Vagina (tissue), 2 donors: ENCODE results near the gene TRAPPC2L. TPM values are rescaled to one million over a fixed set of nuclear protein-coding genes. Genes with fewer than 3 reads are reported as not detected.

ENCODE experiments used
- DNase-seq, 2 donors: peaks; one replicate each; pipeline ENCODE4 v3.0.0-alpha.2; 2017; ENCODE audit errors: extremely low spot score in 2 of 2
- H3K27ac ChIP-seq: fragments of 200-600 bp; sonication (generic); one replicate; pipeline ENCODE4 v1.5.1; 2019
- H3K27me3 ChIP-seq: fragments of 200-600 bp; sonication (generic); one replicate; pipeline ENCODE4 v1.5.1; 2019
- H3K36me3 ChIP-seq, 2 donors: fragments of 200-600 bp; sonication (generic); one replicate each; pipeline ENCODE4 v1.5.1; 2017 to 2019
- H3K4me1 ChIP-seq: fragments of 200-600 bp; sonication (generic); one replicate; pipeline ENCODE4 v1.5.1; 2019
- H3K4me3 ChIP-seq, 2 donors: fragments of 200-600 bp; sonication (generic); 1 replicate in 1 of 2; 2 replicates in 1 of 2; pipeline ENCODE4 v1.5.1; 2016 to 2019
- H3K9me3 ChIP-seq: fragments of 200-600 bp; sonication (generic); one replicate; pipeline ENCODE4 v1.5.1; 2019
- CTCF ChIP-seq, 3 experiments: fragments of 450-650 bp in 2 of 3; fragments of 200-600 bp in 1 of 3; sonication (generic) in 1 of 3; IDR thresholded peaks; one replicate each; pipeline ENCODE4 v1.5.1; 2017 to 2019; ENCODE audit warnings: antibody characterized with exemption in 3 of 3, mild to moderate bottlenecking in 2 of 3, moderate library complexity in 2 of 3
- POLR2A ChIP-seq, 2 donors: fragments of 450-650 bp; IDR thresholded peaks; one replicate each; pipeline ENCODE4 v1.6.1; 2017; ENCODE audit warnings: antibody characterized with exemption in 2 of 2, mild to moderate bottlenecking in 2 of 2, moderate library complexity in 2 of 2
- POLR2AphosphoS5 ChIP-seq, 2 donors: sonication (generic); formaldehyde crosslinking; IDR thresholded peaks; one replicate each; pipeline ENCODE4 v1.9.0; 2017; ENCODE audit warnings: antibody characterized with exemption in 2 of 2, mild to moderate bottlenecking in 2 of 2, low read depth in 1 of 2; ENCODE audit not compliant: insufficient read depth in 1 of 2
- intact Hi-C: fragments of 100-400 bp; cut with DNase I; formaldehyde crosslinking; loops from one replicate; pipeline ENCODE4 v1.15.1; 2023
- total RNA-seq: library from RNA; depleted of rRNA; stranded (reverse); fragments of >200 nt; gene quantifications from one replicate; pipeline ENCODE4 v1.2.3, GENCODE V29; 2016

TRAPPC2L gene
- total RNA-seq, 1 donor from 2014 or later = 50.8 TPM

- DNase-seq = no peak
- intact Hi-C loops = no loop called here
- Histone ChIP-seq H3K36me3 (no peaks in the 10 kb centered on the region), H3K27me3 (no peaks in the 10 kb centered on the region), H3K4me1 (no peaks in the 10 kb centered on the region), H3K4me3 (no peak overlapping the region), H3K27ac (no peak overlapping the region), H3K9me3 (no peaks in the 10 kb centered on the region)
- TF ChIP-seq POLR2A (IDR thresholded peaks at IDR 0.05) (no peak), CTCF (IDR thresholded peaks at IDR 0.05) (no peak), POLR2AphosphoS5 (IDR thresholded peaks at IDR 0.05; ENCODE audit: insufficient read depth in 1 of 2, low read depth in 1 of 2) (no peak)
Measured at GRCh38 chr16:88905563-88905962, 48.6 kb downstream of the TRAPPC2L start.

DNA sequence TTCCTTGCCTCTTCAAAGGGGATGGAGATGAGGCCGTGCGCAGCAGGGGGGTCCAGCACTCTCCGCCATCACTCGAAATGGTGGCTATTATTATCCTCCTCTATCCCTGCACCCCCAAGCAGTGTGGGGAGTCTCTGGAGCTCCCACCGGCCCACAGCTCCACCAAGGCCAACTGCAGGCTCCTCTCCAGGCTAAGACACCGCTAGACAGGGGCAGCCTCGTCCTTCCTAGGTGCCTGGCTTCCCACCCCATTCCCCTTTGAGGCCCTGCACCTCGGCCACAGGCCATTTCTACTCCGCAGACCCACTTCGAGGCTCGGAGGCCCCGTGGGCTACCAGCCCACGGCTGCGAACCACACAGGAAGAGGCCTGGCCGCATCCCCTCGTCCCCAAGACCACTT lies 49.1 kb downstream of the TRAPPC2L start:
- TF ChIP-seq POLR2A (IDR thresholded peaks at IDR 0.05) (no peak), CTCF (IDR thresholded peaks at IDR 0.05) (no peak), POLR2AphosphoS5 (IDR thresholded peaks at IDR 0.05; ENCODE audit: insufficient read depth in 1 of 2, low read depth in 1 of 2) (no peak)
- Histone ChIP-seq H3K36me3 (no peaks in the 10 kb centered on the region), H3K27me3 (no peaks in the 10 kb centered on the region), H3K27ac (no peak overlapping the region), H3K4me3 (no peak overlapping the region), H3K9me3 (no peaks in the 10 kb centered on the region), H3K4me1 (no peaks in the 10 kb centered on the region)
- DNase-seq = no peak
- intact Hi-C loops = no loop called here

DNA sequence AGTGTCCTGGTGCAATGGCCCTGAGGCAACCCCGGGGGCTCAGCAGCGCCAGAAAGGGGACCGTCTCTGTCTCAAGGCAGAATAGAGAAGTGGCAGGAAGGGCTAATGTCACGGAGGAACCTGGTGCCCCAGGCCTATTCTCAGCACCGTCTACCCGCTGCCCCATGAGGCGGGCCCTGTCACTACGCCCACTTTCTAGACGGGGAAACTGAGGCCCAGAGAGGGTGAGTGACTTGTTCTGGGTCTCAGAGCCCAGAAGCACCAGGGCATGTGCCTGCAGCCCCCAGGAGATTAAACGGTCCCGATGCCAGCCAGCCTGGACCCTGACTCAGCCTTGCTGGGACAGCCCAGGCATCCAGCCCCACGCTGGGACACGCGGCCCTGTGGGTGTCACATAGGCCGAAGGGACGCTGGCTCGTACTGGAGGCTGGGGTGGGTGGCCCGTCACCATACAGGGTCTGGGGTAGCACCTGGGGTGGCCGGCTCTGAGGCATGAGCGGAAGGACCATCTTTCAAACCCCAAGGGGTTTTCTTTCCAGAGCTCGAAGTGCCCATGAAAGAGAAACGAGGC lies 49.7 kb downstream of the TRAPPC2L start:
- no peaks in the 10 kb centered on the region for H3K9me3 ChIP-seq
- DNase-seq = no peak
- no peak overlapping the region for H3K4me3 ChIP-seq
- TF ChIP-seq POLR2AphosphoS5 (IDR thresholded peaks at IDR 0.05; ENCODE audit: insufficient read depth in 1 of 2, low read depth in 1 of 2) (no peak), CTCF (IDR thresholded peaks at IDR 0.05) (no peak), POLR2A (IDR thresholded peaks at IDR 0.05) (no peak)
- no peaks in the 10 kb centered on the region for H3K36me3 ChIP-seq
- H3K4me1 ChIP-seq = no peaks in the 10 kb centered on the region
- H3K27me3 ChIP-seq = no peaks in the 10 kb centered on the region
- no peak overlapping the region for H3K27ac ChIP-seq
- intact Hi-C loops = no loop called here

DNA sequence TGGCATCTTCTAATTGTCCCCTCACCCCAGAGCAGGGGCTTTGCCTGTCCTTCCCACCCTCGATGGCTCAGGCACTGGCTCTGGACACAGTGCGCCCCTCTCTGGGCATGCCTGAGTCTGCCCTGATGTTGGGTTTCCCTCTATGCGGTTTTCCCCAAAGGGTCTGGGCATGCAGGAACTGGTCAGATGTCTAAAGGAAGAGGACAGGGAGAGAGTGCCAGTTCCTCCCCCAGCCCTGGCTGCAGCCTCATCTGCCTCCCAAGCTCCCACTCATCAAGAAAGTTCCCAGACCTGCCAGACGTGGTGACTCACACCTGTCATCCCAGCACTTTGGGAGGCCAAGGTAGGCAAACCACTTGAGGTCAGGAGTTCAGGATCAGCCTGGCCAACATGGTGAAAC lies 50.8 kb downstream of the TRAPPC2L start:
- H3K27ac ChIP-seq = no peak overlapping the region
- no peaks in the 10 kb centered on the region for H3K27me3 ChIP-seq
- TF ChIP-seq CTCF (IDR thresholded peaks at IDR 0.05) (no peak), POLR2AphosphoS5 (IDR thresholded peaks at IDR 0.05; ENCODE audit: insufficient read depth in 1 of 2, low read depth in 1 of 2) (no peak), POLR2A (IDR thresholded peaks at IDR 0.05) (no peak)
- intact Hi-C loops = no loop called here
- H3K36me3 ChIP-seq = no peaks in the 10 kb centered on the region
- no peaks in the 10 kb centered on the region for H3K4me1 ChIP-seq
- DNase-seq = no peak
- no peaks in the 10 kb centered on the region for H3K9me3 ChIP-seq
- H3K4me3 ChIP-seq = no peak overlapping the region

- TF ChIP-seq POLR2AphosphoS5 (IDR thresholded peaks at IDR 0.05; ENCODE audit: insufficient read depth in 1 of 2, low read depth in 1 of 2) (no peak), CTCF (IDR thresholded peaks at IDR 0.05) (no peak), POLR2A (IDR thresholded peaks at IDR 0.05) (no peak)
- Histone ChIP-seq H3K4me3 (no peak overlapping the region), H3K27ac (no peak overlapping the region), H3K36me3 (no peaks in the 10 kb centered on the region), H3K9me3 (no peaks in the 10 kb centered on the region), H3K27me3 (no peaks in the 10 kb centered on the region), H3K4me1 (no peaks in the 10 kb centered on the region)
- DNase-seq = no peak
- intact Hi-C loops = no loop called here
Measured at GRCh38 chr16:88908307-88908706, 51.4 kb downstream of the TRAPPC2L start.
